CD4-positive, alpha-beta T cell (primary cell): Measurements from ENCODE around the gene OTOP2. TPM values are rescaled to one million over a fixed set of nuclear protein-coding genes. Genes with fewer than 3 reads are reported as not detected.
A peak's percentile ranks its signal among the peaks of the same experiment; 100 is the strongest.

Source experiments
- ATAC-seq: fragments of 200-7000 bp; cut with Tn5 transposase; one replicate; pipeline ENCODE4 v1.10.0; 2022; ENCODE audit warnings: mild to moderate bottlenecking; ENCODE audit not compliant: poor library complexity
- CTCF ChIA-PET: fragments of 350-600 bp; sonication (Branson Sonifier 250); formaldehyde crosslinking; loops from one replicate; lab custom pipeline; 2021; ENCODE audit warnings: antibody characterized with exemption, inconsistent platforms; lab: Charles Lee
- POLR2A ChIA-PET: fragments of 350-600 bp; sonication (Branson Sonifier 250); formaldehyde crosslinking; loops from one replicate; lab custom pipeline; 2021; ENCODE audit warnings: antibody characterized with exemption, inconsistent platforms; lab: Charles Lee
- DNase-seq, 14 experiments: peaks; one replicate each; pipeline ENCODE4 v3.0.0-alpha.2; 2013 to 2020; ENCODE audit warnings: mixed read lengths in 2 of 14
- H3K27ac ChIP-seq, 2 donors: one replicate each; pipeline versions ENCODE4 v1.5.1 to v1.7.0; 2013; ENCODE audit warnings: low read length in 2 of 2, low read depth in 1 of 2, mild to moderate bottlenecking in 1 of 2
- H3K27me3 ChIP-seq, 2 experiments: 1 replicate in 1 of 2; 2 replicates in 1 of 2; pipeline versions ENCODE4 v1.6.1 to v1.7.0; 2013; ENCODE audit warnings: low read length in 2 of 2, control low read depth in 1 of 2, mild to moderate bottlenecking in 1 of 2, moderate library complexity in 1 of 2; ENCODE audit not compliant: insufficient read depth in 2 of 2, control insufficient read depth in 1 of 2
- H3K36me3 ChIP-seq: one replicate; pipeline ENCODE4 v1.6.1; 2013; ENCODE audit warnings: low read length, control low read depth; ENCODE audit not compliant: insufficient read depth
- H3K4me1 ChIP-seq: one replicate; pipeline ENCODE4 v1.6.1; 2013; ENCODE audit warnings: low read length, control low read depth; ENCODE audit not compliant: insufficient read depth
- H3K4me3 ChIP-seq: one replicate; pipeline ENCODE4 v1.5.1; 2013; ENCODE audit warnings: mild to moderate bottlenecking, low read length, moderate library complexity
- H3K9me3 ChIP-seq, 2 experiments: 1 replicate in 1 of 2; 2 replicates in 1 of 2; pipeline versions ENCODE4 v1.6.1 to v1.7.0; 2013; ENCODE audit warnings: low read length in 2 of 2, mild to moderate bottlenecking in 2 of 2, control low read depth in 1 of 2, moderate library complexity in 1 of 2; ENCODE audit not compliant: control insufficient read depth in 1 of 2, insufficient read depth in 1 of 2
- H3K27ac Mint-ChIP-seq: one replicate; pipeline ENCODE4 v1.8.0; 2020; ENCODE audit warnings: mixed read lengths
- H3K27me3 Mint-ChIP-seq: one replicate; pipeline ENCODE4 v1.8.0; 2021; ENCODE audit warnings: mixed read lengths
- H3K36me3 Mint-ChIP-seq: one replicate; pipeline ENCODE4 v1.8.0; 2021; ENCODE audit warnings: low read depth, mixed read lengths
- H3K4me1 Mint-ChIP-seq: one replicate; pipeline ENCODE4 v1.8.0; 2021; ENCODE audit warnings: low read depth, mixed read lengths
- H3K4me3 Mint-ChIP-seq: one replicate; pipeline ENCODE4 v1.8.0; 2020; ENCODE audit warnings: mild to moderate bottlenecking, mixed read lengths
- H3K9me3 Mint-ChIP-seq: one replicate; pipeline ENCODE4 v1.8.0; 2020; ENCODE audit warnings: mixed read lengths
- CTCF ChIP-seq: fragments of 200-600 bp; IDR thresholded peaks from one replicate; pipeline ENCODE4 v1.8.0; 2022; ENCODE audit warnings: antibody characterized with exemption, mild to moderate bottlenecking
- intact Hi-C, 2 experiments: fragments of 100-400 bp; cut with DNase I in 1 of 2; cut with micrococcal nuclease in 1 of 2; formaldehyde crosslinking; loops; one replicate each; pipeline versions ENCODE4 v1.15.1 to v1.9.0; 2023 to 2025; cut with DNase I, micrococcal nuclease
- total RNA-seq, 174 experiments: library from RNA in 2 of 174; stranded (reverse) in 2 of 174; gene quantifications; one replicate each; pipeline ENCODE4 v1.2.3 and lab custom pipeline; 2021 to 2026

OTOP2 gene
- total RNA-seq, 2 experiments from 2014 or later, result not detected

- Mint-ChIP-seq H3K4me3 (peak overlapping the region; percentile 80), H3K27me3 (peaks cover 45% of the 10 kb centered on the region), H3K9me3 (no peaks in the 10 kb centered on the region), H3K27ac (no peak overlapping the region), H3K36me3 (no peaks in the 10 kb centered on the region), H3K4me1 (peaks cover 5% of the 10 kb centered on the region)
- H3K27me3 ChIP-seq, result peaks cover 25 to 29% of the 10 kb centered on the region in 2 experiments
- TF ChIP-seq CTCF, result no peak
- H3K4me3 ChIP-seq, result no peak overlapping the region
- POLR2A ChIA-PET, result no interaction called here
- no peaks in the 10 kb centered on the region for H3K36me3 ChIP-seq
- no peak overlapping the region for H3K27ac ChIP-seq
- no peaks in the 10 kb centered on the region for H3K9me3 ChIP-seq
- CTCF ChIA-PET, result no interaction called here
- ATAC-seq (no peak), DNase-seq (no peak)
- intact Hi-C loops, result no loop called here
- peaks cover 14% of the 10 kb centered on the region for H3K4me1 ChIP-seq
These were observed 30.0 kb upstream of the OTOP2 start for GRCh38 chr17:74893936-74894671.

GRCh38 chr17:74898376-74898946, 25.6 kb upstream of the OTOP2 start:
- H3K27ac Mint-ChIP-seq, result no peak overlapping the region
- ATAC-seq (no peak), DNase-seq (no peak)
- H3K4me1 Mint-ChIP-seq, result peaks cover 5% of the 10 kb centered on the region
- intact Hi-C loops, result no loop called here
- POLR2A ChIA-PET, result no interaction called here
- no peak overlapping the region for H3K27ac ChIP-seq
- no peak for TF ChIP-seq CTCF
- peaks cover 5% of the 10 kb centered on the region for H3K4me1 ChIP-seq
- H3K9me3 Mint-ChIP-seq, result no peaks in the 10 kb centered on the region
- peaks cover 0 to 6% of the 10 kb centered on the region in 2 experiments for H3K9me3 ChIP-seq
- peaks cover 44% of the 10 kb centered on the region for H3K27me3 Mint-ChIP-seq
- no peak overlapping the region for H3K4me3 Mint-ChIP-seq
- H3K36me3 Mint-ChIP-seq, result no peaks in the 10 kb centered on the region
- H3K27me3 ChIP-seq, result peaks cover 20 to 23% of the 10 kb centered on the region in 2 experiments
- H3K36me3 ChIP-seq, result no peaks in the 10 kb centered on the region
- CTCF ChIA-PET, result no interaction called here
- H3K4me3 ChIP-seq, result no peak overlapping the region

- Mint-ChIP-seq H3K36me3 (no peaks in the 10 kb centered on the region), H3K9me3 (no peaks in the 10 kb centered on the region), H3K27me3 (peaks cover 29% of the 10 kb centered on the region), H3K27ac (no peak overlapping the region), H3K4me3 (no peak overlapping the region), H3K4me1 (no peaks in the 10 kb centered on the region)
- Histone ChIP-seq H3K9me3 (peaks cover 0 to 6% of the 10 kb centered on the region in 2 experiments), H3K27me3 (peaks cover 12 to 14% of the 10 kb centered on the region in 2 experiments), H3K36me3 (no peaks in the 10 kb centered on the region), H3K4me1 (no peaks in the 10 kb centered on the region), H3K4me3 (no peak overlapping the region), H3K27ac (no peak overlapping the region)
- intact Hi-C loops, result no loop called here
- TF ChIP-seq CTCF, result no peak
- no peak for DNase-seq
- POLR2A ChIA-PET, result no interaction called here
- CTCF ChIA-PET, result no interaction called here
- ATAC-seq, result no peak
These were observed 23.9 kb upstream of the OTOP2 start for GRCh38 chr17:74900208-74900607.
